Measurements from ENCODE around the gene RHOU. TPM values are rescaled to one million over a fixed set of nuclear protein-coding genes. Genes with fewer than 3 reads are reported as not detected.
"Not testable (repeated sequence)": the region's sequence is repeated elsewhere in the genome, so short reads cannot be mapped to it uniquely, and the experiment has no call there.

Gene RHOU
- total RNA-seq, 1 experiment from 2014 or later: 1.2 TPM

DNA sequence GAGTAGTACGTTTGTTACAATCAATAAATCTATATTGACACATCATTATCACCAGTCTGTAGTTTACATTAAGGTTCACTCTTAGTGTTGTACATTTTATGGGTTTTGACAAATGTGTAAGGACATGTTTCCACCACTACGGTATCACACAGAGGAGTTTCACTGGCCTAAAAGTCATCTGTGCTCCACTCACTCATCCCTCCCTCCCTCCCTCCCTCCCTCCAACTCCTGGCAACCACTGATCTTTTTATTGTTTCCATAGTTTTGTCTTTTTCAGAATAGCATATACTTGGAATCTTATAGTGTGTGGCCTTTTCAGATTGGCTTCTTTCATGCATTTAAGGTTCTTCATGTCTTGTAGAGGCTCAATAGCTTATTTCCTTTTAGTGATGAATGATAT is 44.1 kb upstream of the RHOU start:
- no peaks in the 10 kb centered on the region for H3K36me3 ChIP-seq (ENCODE audit: insufficient read depth, low read length, poor library complexity, severe bottlenecking)
- no peak for DNase-seq (ENCODE audit: low spot score)
- no peaks in the 10 kb centered on the region for H3K9me3 ChIP-seq (ENCODE audit: low read depth, low read length, poor library complexity, severe bottlenecking)
- H3K4me1 ChIP-seq (ENCODE audit: insufficient read depth, low read length, poor library complexity, severe bottlenecking): no peaks in the 10 kb centered on the region
- no peak overlapping the region for H3K4me3 ChIP-seq (ENCODE audit: low read depth, low read length, poor library complexity, severe bottlenecking)
- H3K27ac ChIP-seq (ENCODE audit: low read depth, low read length, poor library complexity, severe bottlenecking): no peak overlapping the region
- no peaks in the 10 kb centered on the region for H3K27me3 ChIP-seq (replicated peaks; ENCODE audit: insufficient read depth, low read depth, low read length, poor library complexity)
- intact Hi-C loops (cut with micrococcal nuclease; ENCODE audit: unreplicated experiment): no loop called here
- POLR2A ChIA-PET (ENCODE audit: low non-redundant PET): interaction anchor here (0.6 kb wide), 1 partner anchor 1249 kb away, joined by 9 read pairs; no protein-coding TSS in a partner anchor
- TF ChIP-seq, protein P1, sequence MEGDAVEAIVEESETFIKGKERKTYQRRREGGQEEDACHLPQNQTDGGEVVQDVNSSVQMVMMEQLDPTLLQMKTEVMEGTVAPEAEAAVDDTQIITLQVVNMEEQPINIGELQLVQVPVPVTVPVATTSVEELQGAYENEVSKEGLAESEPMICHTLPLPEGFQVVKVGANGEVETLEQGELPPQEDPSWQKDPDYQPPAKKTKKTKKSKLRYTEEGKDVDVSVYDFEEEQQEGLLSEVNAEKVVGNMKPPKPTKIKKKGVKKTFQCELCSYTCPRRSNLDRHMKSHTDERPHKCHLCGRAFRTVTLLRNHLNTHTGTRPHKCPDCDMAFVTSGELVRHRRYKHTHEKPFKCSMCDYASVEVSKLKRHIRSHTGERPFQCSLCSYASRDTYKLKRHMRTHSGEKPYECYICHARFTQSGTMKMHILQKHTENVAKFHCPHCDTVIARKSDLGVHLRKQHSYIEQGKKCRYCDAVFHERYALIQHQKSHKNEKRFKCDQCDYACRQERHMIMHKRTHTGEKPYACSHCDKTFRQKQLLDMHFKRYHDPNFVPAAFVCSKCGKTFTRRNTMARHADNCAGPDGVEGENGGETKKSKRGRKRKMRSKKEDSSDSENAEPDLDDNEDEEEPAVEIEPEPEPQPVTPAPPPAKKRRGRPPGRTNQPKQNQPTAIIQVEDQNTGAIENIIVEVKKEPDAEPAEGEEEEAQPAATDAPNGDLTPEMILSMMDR (conservative IDR thresholded peaks at IDR 0.05; ENCODE audit: low read depth, low read length): no peak
- TF ChIP-seq EZH2 (IDR thresholded peaks at IDR 0.05; ENCODE audit: borderline replicate concordance, low read depth, low read length, poor library complexity, severe bottlenecking): no peak
- no TSS peak for BruUV-seq (replicated peaks)
- CTCF ChIA-PET: no interaction called here

GRCh38 chr1:228691926-228692325 is 43.4 kb upstream of the RHOU start:
- H3K36me3 ChIP-seq (ENCODE audit: insufficient read depth, low read length, poor library complexity, severe bottlenecking): no peaks in the 10 kb centered on the region
- no peak overlapping the region for H3K4me3 ChIP-seq (ENCODE audit: low read depth, low read length, poor library complexity, severe bottlenecking)
- H3K4me1 ChIP-seq (ENCODE audit: insufficient read depth, low read length, poor library complexity, severe bottlenecking): no peaks in the 10 kb centered on the region
- H3K27me3 ChIP-seq (replicated peaks; ENCODE audit: insufficient read depth, low read depth, low read length, poor library complexity): no peaks in the 10 kb centered on the region
- no peak overlapping the region for H3K27ac ChIP-seq (ENCODE audit: low read depth, low read length, poor library complexity, severe bottlenecking)
- DNase-seq (ENCODE audit: low spot score): peak; percentile 28
- intact Hi-C loops (cut with micrococcal nuclease; ENCODE audit: unreplicated experiment): no loop called here
- BruUV-seq (replicated peaks): no TSS peak
- TF ChIP-seq, protein P1 (conservative IDR thresholded peaks at IDR 0.05; ENCODE audit: low read depth, low read length): no peak; the same call in 1 of the 2 replicates
- TF ChIP-seq EZH2 (IDR thresholded peaks at IDR 0.05; ENCODE audit: borderline replicate concordance, low read depth, low read length, poor library complexity, severe bottlenecking): no peak
- H3K9me3 ChIP-seq (ENCODE audit: low read depth, low read length, poor library complexity, severe bottlenecking): no peaks in the 10 kb centered on the region
- ChIA-PET CTCF (interaction anchor here (0.6 kb wide), 1 partner anchor 693 kb away, joined by 7 read pairs; no protein-coding TSS in a partner anchor), POLR2A (ENCODE audit: low non-redundant PET) (no interaction called here)

- H3K27ac ChIP-seq (ENCODE audit: low read depth, low read length, poor library complexity, severe bottlenecking); BruUV-seq (replicated peaks); CTCF ChIA-PET; POLR2A ChIA-PET (ENCODE audit: low non-redundant PET); H3K9me3 ChIP-seq (ENCODE audit: low read depth, low read length, poor library complexity, severe bottlenecking); H3K27me3 ChIP-seq (replicated peaks; ENCODE audit: insufficient read depth, low read depth, low read length, poor library complexity); H3K4me3 ChIP-seq (ENCODE audit: low read depth, low read length, poor library complexity, severe bottlenecking); DNase-seq (ENCODE audit: low spot score); intact Hi-C loops (cut with micrococcal nuclease; ENCODE audit: unreplicated experiment); H3K36me3 ChIP-seq (ENCODE audit: insufficient read depth, low read length, poor library complexity, severe bottlenecking); H3K4me1 ChIP-seq (ENCODE audit: insufficient read depth, low read length, poor library complexity, severe bottlenecking): not testable (repeated sequence)
Observed at GRCh38 chr1:228694447-228694846, 40.8 kb upstream of the RHOU start.

Data from A673 (cell line).